ENCODE measurements around the gene RBM44.
"Not testable (repeated sequence)": the region's sequence is repeated elsewhere in the genome, so short reads cannot be mapped to it uniquely, and the experiment has no call there.

DNA sequence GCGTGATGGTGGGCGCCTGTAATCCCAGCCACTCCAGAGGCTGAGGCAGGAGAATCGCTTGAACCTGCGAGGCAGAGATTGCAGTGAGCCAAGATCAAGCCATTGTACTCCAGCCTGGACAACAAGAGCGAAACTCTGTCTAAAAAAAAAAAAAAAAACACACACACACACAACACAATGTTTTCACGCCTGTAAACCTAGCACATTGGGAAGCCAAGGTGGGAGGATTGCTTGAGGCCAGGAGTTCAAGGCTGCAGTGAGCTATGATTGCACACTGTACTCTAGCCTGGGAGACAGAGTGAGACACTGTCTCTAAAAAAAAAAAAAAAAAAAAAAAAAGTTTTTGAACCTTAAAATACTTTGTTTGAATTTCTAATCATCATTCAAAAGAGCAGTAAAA lies 33.5 kb upstream of the RBM44 start:
- TF ChIP-seq, protein P1, sequence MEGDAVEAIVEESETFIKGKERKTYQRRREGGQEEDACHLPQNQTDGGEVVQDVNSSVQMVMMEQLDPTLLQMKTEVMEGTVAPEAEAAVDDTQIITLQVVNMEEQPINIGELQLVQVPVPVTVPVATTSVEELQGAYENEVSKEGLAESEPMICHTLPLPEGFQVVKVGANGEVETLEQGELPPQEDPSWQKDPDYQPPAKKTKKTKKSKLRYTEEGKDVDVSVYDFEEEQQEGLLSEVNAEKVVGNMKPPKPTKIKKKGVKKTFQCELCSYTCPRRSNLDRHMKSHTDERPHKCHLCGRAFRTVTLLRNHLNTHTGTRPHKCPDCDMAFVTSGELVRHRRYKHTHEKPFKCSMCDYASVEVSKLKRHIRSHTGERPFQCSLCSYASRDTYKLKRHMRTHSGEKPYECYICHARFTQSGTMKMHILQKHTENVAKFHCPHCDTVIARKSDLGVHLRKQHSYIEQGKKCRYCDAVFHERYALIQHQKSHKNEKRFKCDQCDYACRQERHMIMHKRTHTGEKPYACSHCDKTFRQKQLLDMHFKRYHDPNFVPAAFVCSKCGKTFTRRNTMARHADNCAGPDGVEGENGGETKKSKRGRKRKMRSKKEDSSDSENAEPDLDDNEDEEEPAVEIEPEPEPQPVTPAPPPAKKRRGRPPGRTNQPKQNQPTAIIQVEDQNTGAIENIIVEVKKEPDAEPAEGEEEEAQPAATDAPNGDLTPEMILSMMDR (IDR thresholded peaks at IDR 0.05 in 4 of 5, conservative IDR thresholded peaks at IDR 0.05 in 1 of 5) = not testable (repeated sequence)
- not testable (repeated sequence) for TF ChIP-seq POLR2A (IDR thresholded peaks at IDR 0.05)

All from gastrocnemius medialis (tissue), 4 donors.